Measurements from ENCODE around the gene ZIC4.

The ZIC4 gene

DNA sequence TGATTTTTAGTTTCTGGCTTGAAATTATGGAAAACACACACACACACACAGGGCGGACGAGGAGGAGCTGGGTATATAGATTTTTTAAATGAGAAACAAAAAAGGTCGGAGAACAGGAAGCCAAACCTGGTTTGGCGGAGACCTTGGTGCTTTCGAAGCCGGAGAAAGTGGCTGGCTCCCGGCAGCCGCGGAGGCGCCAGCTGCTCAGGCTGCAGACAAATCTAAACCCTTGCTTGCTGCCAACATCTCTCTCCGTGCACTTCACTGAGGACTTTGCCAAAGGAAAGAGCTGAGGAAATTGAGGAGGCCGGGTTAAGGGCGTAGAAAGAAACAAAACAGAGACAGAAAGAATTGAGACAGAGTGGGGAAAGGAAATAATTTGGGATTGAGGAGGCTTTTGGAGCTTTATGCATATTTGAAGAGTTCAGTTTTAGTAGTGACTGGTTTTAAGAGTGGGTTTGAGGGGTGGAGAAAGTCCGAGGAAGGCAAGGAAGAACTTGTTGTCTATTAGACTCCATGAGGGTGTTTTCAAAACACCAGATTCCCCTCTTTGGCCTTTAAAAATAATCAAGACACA is 5.0 kb upstream of the ZIC4 start:
- TF ChIP-seq, protein P1, sequence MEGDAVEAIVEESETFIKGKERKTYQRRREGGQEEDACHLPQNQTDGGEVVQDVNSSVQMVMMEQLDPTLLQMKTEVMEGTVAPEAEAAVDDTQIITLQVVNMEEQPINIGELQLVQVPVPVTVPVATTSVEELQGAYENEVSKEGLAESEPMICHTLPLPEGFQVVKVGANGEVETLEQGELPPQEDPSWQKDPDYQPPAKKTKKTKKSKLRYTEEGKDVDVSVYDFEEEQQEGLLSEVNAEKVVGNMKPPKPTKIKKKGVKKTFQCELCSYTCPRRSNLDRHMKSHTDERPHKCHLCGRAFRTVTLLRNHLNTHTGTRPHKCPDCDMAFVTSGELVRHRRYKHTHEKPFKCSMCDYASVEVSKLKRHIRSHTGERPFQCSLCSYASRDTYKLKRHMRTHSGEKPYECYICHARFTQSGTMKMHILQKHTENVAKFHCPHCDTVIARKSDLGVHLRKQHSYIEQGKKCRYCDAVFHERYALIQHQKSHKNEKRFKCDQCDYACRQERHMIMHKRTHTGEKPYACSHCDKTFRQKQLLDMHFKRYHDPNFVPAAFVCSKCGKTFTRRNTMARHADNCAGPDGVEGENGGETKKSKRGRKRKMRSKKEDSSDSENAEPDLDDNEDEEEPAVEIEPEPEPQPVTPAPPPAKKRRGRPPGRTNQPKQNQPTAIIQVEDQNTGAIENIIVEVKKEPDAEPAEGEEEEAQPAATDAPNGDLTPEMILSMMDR (IDR thresholded peaks at IDR 0.05; ENCODE audit: borderline replicate concordance, control extremely low read depth, extremely low read depth, insufficient read depth, missing control alignments) = no peak
- peak; percentile 20 for DNase-seq (ENCODE audit: low spot score)
- in situ Hi-C loops (cut with MboI; ENCODE audit: low sequenced_read_pairs, unreplicated experiment) = no loop called here

DNA sequence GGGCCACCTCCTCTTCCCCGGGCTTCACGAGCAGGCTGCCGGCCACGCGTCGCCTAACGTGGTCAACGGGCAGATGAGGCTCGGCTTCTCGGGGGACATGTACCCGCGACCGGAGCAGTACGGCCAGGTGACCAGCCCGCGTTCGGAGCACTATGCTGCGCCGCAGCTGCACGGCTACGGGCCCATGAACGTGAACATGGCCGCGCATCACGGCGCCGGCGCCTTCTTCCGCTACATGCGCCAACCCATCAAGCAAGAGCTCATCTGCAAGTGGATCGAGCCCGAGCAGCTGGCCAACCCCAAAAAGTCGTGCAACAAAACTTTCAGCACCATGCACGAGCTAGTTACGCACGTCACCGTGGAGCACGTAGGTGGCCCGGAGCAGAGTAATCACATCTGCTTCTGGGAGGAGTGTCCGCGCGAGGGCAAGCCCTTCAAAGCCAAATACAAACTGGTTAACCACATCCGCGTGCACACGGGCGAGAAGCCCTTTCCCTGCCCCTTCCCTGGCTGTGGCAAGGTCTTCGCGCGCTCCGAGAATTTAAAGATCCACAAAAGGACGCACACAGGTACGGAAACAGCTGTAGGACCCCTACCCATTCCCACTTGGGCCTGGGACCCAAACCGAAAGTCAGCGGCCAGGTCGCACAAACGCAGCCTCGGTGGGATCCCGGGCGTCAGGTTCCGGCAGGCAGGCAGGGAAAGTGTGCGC is 4.3 kb upstream of the ZIC4 start:
- DNase-seq (ENCODE audit: low spot score) = no peak
- TF ChIP-seq, protein P1 (IDR thresholded peaks at IDR 0.05; ENCODE audit: borderline replicate concordance, control extremely low read depth, extremely low read depth, insufficient read depth, missing control alignments) = no peak
- in situ Hi-C loops (cut with MboI; ENCODE audit: low sequenced_read_pairs, unreplicated experiment) = no loop called here

DNA sequence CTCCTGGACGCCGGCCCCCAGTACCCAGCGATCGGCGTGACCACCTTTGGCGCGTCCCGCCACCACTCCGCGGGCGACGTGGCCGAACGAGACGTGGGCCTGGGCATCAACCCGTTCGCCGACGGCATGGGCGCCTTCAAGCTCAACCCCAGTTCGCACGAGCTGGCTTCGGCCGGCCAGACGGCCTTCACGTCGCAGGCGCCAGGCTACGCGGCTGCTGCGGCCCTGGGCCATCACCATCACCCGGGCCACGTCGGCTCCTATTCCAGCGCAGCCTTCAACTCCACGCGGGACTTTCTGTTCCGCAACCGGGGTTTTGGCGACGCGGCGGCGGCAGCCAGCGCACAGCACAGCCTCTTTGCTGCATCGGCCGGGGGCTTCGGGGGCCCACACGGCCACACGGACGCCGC is 3.8 kb upstream of the ZIC4 start:
- no peak for DNase-seq (ENCODE audit: low spot score)
- in situ Hi-C loops (cut with MboI; ENCODE audit: low sequenced_read_pairs, unreplicated experiment) = no loop called here
- TF ChIP-seq, protein P1 (IDR thresholded peaks at IDR 0.05; ENCODE audit: borderline replicate concordance, control extremely low read depth, extremely low read depth, insufficient read depth, missing control alignments) = no peak

DNA sequence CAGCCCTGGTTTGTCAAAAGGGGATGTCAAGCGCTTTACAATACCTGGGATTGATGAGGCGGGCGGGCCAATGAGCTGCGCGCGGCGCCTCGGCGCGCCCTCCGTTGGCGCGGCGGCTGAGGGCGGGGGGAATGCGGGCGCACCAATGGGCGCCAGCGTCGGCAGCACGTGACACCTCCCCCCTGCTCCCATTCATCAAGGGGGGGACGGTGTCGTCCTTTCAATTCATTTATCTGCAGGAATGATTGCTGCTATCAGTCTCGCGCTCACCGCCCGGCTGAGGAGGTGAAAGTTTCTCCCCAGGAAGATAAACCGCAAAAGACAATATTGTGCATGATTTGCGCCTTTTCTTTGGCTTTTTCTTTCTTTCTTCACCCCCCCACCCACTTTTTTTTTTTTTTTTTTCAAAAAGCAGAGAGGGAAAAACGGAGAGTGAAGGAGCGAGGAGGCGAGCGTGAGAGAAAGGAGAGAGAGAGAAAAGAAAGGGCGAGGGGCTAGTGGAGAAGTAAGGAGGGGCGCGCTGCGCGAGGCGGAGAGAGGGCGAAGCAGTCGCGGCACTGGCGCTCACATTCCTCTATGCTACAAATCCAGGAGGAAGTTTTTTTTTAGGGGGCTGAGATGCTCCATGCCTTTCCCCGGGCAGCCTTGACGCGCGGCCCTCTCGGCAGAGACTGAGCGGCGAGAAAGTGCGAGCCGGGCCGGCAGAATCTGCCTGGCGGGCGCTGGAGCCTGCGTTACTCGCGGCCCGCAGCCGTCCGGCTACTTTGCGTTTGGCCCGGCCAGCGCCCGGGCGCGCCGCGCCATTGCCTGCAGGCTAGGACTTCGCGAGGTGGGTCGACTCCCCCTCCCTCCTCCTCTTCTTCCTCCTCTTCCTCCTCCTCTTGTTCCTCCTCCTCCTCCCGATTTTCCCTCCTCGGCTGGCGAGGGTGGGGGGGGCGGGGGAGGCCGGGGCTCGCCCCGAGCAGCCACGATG is 3.1 kb upstream of the ZIC4 start, which contains the start of gene ZIC1:
Gene ZIC1 (plus strand): TSS at position 223 of the 973 bp plus-strand sequence. CDS start 748 bp downstream, at position 971.
- TF ChIP-seq, protein P1 (IDR thresholded peaks at IDR 0.05; ENCODE audit: borderline replicate concordance, control extremely low read depth, extremely low read depth, insufficient read depth, missing control alignments) = no peak
- DNase-seq (ENCODE audit: low spot score) = no peak
- in situ Hi-C loops (cut with MboI; ENCODE audit: low sequenced_read_pairs, unreplicated experiment) = no loop called here

DNA sequence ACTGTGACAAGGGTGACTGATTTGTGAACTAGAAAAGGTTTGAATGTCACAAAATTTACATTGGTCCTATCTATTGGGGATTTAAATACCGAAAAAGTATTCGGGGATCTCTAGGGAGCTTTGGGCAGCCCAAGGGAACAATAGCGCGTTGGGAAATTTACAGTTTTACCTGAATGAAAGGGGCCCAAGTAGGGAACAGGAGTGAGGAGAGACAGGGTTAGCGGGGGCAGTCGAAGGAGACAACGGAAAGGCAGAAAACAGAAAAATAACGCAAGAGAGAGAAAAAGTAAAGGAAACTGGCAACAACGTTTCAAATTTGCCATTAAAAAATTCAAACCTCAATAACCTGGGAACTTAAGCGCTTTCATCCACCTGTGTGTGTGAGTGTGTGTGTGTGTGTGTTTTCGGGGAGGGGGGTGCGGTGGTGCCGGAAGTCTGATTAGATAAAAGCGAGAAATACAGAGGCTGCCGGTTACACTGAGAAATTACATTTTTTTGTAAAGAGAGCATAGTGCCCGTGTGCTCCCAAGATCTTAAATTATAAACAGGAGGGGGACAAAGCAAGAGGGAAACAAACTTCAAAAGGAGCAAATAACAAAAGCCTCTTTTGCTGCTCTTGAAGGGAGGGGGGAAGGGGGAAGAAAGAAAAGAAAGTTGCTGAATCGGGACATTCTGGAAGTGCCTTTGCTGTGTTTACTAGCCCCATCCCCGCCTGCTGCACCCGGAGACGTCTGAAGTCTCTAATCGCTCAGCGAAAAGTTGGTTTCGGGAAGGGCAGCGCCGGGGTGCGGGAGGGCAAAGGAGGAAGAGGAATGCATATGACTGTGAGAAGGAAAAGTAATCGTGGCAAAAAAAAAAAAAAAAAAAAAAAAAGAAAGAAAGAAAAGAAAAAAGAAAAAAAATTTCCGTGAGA is 2.1 kb upstream of the ZIC4 start:
- no peak for DNase-seq (ENCODE audit: low spot score)
- in situ Hi-C loops (cut with MboI; ENCODE audit: low sequenced_read_pairs, unreplicated experiment) = no loop called here
- TF ChIP-seq, protein P1 (IDR thresholded peaks at IDR 0.05; ENCODE audit: borderline replicate concordance, control extremely low read depth, extremely low read depth, insufficient read depth, missing control alignments) = no peak
